A673 (cell line): Measurements from ENCODE around the gene PDE4A. TPM values are rescaled to one million over a fixed set of nuclear protein-coding genes. Genes with fewer than 3 reads are reported as not detected.
"Not testable (repeated sequence)": the region's sequence is repeated elsewhere in the genome, so short reads cannot be mapped to it uniquely, and the experiment has no call there.

ENCODE experiments used
- BruUV-seq: library from RNA; stranded (reverse); fragments of 400-500 nt; replicated peaks from 2 replicates; lab custom pipeline; 2021; lab: Mats Ljungman, UMichigan
- CTCF ChIA-PET: fragments of 300-600 bp; sonication (Branson Sonifier 250); formaldehyde crosslinking; loops from one replicate; lab custom pipeline; 2022; ENCODE audit warnings: antibody characterized with exemption; lab: Charles Lee
- POLR2A ChIA-PET: fragments of 300-600 bp; sonication (Branson Sonifier 250); formaldehyde crosslinking; loops from one replicate; lab custom pipeline; 2022; ENCODE audit warnings: antibody characterized with exemption; ENCODE audit not compliant: low non-redundant PET; lab: Charles Lee
- DNase-seq: peaks from one replicate; pipeline ENCODE4 v3.0.0-alpha.2; 2015; ENCODE audit warnings: low spot score
- H3K27ac ChIP-seq: fragments of 200-600 bp; sonication (generic); 2 replicates; pipeline ENCODE4 v1.5.1; 2016; ENCODE audit warnings: mixed run types, low read depth, mild to moderate bottlenecking, mixed read lengths, antibody characterized with exemption, low read length; ENCODE audit not compliant: poor library complexity, severe bottlenecking
- H3K27me3 ChIP-seq: fragments of 200-600 bp; sonication (generic); replicated peaks from 2 replicates; pipeline ENCODE4 v1.6.1; 2017; ENCODE audit warnings: mixed run types, low read depth, mild to moderate bottlenecking, mixed read lengths, antibody characterized with exemption, low read length; ENCODE audit not compliant: insufficient read depth, poor library complexity
- H3K36me3 ChIP-seq: fragments of 200-600 bp; sonication (generic); 2 replicates; pipeline ENCODE4 v1.6.1; 2016; ENCODE audit warnings: mixed run types, mild to moderate bottlenecking, mixed read lengths, antibody characterized with exemption, low read length; ENCODE audit not compliant: insufficient read depth, poor library complexity, severe bottlenecking
- H3K4me1 ChIP-seq: fragments of 200-600 bp; sonication (generic); 2 replicates; pipeline ENCODE4 v1.6.1; 2017; ENCODE audit warnings: mixed run types, mild to moderate bottlenecking, mixed read lengths, antibody characterized with exemption, low read length; ENCODE audit not compliant: insufficient read depth, poor library complexity, severe bottlenecking
- H3K4me3 ChIP-seq: fragments of 200-600 bp; sonication (generic); 2 replicates; pipeline ENCODE4 v1.5.1; 2016; ENCODE audit warnings: low read depth, mixed run types, mild to moderate bottlenecking, mixed read lengths, low read length; ENCODE audit not compliant: poor library complexity, severe bottlenecking
- H3K9me3 ChIP-seq: fragments of 200-600 bp; sonication (generic); 2 replicates; pipeline ENCODE4 v1.6.1; 2016; ENCODE audit warnings: mixed run types, low read depth, mild to moderate bottlenecking, mixed read lengths, antibody characterized with exemption, low read length; ENCODE audit not compliant: poor library complexity, severe bottlenecking
- EZH2 ChIP-seq: fragments of 200-600 bp; sonication (generic); IDR thresholded peaks from 2 replicates; pipeline ENCODE4 v1.6.1; 2017; ENCODE audit warnings: borderline replicate concordance, low read depth, mild to moderate bottlenecking, mixed read lengths, antibody characterized with exemption, low read length; ENCODE audit not compliant: poor library complexity, severe bottlenecking
- intact Hi-C: fragments of 100-400 bp; cut with micrococcal nuclease; formaldehyde crosslinking; loops from one replicate; pipeline ENCODE4 v1.10.0; 2022; ENCODE audit not compliant: unreplicated experiment
- total RNA-seq: library from RNA; stranded (reverse); gene quantifications from 2 replicates; pipeline ENCODE4 v1.2.3, GENCODE V29; 2021
- TF ChIP-seq, protein P1 (sequence below): fragments of 300-800, 200-600 bp; sonication (generic); conservative IDR thresholded peaks from 2 replicates; pipeline ENCODE4 v1.5.1; 2017; ENCODE audit warnings: low read depth, mild to moderate bottlenecking, antibody characterized with exemption, low read length, moderate library complexity, mixed read lengths

The PDE4A gene
- total RNA-seq, 1 experiment from 2014 or later, result 40.1 TPM

DNA sequence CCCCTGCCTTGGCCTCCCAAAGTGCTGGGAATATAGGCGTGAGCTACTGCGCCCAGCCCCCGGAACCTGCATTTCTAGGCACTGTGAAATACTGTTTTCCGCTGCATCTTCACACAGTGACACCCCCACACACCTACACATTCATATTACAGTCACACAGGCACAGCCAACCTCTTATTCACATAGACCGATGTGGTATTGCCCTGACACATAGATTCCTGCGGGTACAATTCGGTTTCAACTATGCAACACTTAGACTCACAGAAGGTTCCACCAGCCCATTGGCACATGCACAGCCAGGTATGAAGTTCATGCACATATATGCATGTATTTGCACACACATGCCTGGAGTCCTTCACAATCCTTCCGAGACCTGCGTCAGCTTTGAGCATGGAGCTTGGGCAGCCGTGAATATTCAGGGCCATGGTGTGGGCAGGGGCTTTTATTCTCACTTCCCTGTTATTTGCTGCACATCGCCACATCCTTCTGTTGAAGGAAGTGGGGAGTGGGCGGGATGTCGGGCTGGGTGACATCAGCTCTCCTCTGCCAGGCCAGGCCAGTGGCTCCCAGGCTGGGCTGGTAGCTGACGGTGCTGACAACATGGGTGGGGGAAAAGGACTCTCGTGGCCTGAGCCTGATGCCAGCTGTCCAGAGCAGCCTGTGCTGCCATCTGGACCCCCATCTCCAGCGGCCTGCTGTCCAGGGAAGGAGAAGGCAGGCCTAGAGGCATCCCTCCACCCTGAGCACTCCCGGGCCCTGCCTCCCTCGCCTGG lies 11.6 kb upstream of the PDE4A start:
- Histone ChIP-seq H3K4me1 (peaks cover 23% of the 10 kb centered on the region), H3K9me3 (no peaks in the 10 kb centered on the region), H3K27ac (no peak overlapping the region), H3K27me3 (no peaks in the 10 kb centered on the region), H3K4me3 (no peak overlapping the region), H3K36me3 (no peaks in the 10 kb centered on the region)
- TF ChIP-seq, protein P1, sequence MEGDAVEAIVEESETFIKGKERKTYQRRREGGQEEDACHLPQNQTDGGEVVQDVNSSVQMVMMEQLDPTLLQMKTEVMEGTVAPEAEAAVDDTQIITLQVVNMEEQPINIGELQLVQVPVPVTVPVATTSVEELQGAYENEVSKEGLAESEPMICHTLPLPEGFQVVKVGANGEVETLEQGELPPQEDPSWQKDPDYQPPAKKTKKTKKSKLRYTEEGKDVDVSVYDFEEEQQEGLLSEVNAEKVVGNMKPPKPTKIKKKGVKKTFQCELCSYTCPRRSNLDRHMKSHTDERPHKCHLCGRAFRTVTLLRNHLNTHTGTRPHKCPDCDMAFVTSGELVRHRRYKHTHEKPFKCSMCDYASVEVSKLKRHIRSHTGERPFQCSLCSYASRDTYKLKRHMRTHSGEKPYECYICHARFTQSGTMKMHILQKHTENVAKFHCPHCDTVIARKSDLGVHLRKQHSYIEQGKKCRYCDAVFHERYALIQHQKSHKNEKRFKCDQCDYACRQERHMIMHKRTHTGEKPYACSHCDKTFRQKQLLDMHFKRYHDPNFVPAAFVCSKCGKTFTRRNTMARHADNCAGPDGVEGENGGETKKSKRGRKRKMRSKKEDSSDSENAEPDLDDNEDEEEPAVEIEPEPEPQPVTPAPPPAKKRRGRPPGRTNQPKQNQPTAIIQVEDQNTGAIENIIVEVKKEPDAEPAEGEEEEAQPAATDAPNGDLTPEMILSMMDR, result no peak
- no peak for TF ChIP-seq EZH2
- BruUV-seq, result no TSS peak
- POLR2A ChIA-PET, result no interaction called here
- intact Hi-C loops, result loop anchor here (10.0 kb wide), 1 partner anchor 246 kb away; the partner anchor contains the start of gene ILF3
- DNase-seq, result no peak
- CTCF ChIA-PET, result no interaction called here

DNA sequence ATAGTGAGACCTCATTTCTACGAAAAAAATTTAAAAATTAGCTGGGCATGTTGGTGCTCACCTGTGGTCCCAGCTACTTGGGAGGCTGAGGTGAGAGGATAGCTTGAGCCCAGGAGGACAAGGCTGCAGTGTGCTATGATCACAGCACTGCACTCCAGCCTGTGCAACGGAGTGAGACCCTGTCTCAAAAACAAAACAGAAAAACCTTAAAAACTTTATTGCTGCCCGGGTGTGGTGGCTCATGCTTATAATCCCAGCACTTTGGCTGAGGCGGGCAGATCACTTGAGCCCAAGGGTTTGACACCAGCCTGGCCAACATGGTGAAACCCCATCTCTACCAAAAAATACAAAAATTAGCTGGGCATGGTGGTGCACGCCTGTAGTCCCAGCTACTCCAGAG lies 9.1 kb upstream of the PDE4A start:
- intact Hi-C loops, BruUV-seq, H3K9me3 ChIP-seq, POLR2A ChIA-PET, DNase-seq, H3K27ac ChIP-seq, H3K4me3 ChIP-seq, H3K36me3 ChIP-seq, H3K27me3 ChIP-seq, CTCF ChIA-PET: not testable (repeated sequence)
- peaks cover 18% of the 10 kb centered on the region for H3K4me1 ChIP-seq

DNA sequence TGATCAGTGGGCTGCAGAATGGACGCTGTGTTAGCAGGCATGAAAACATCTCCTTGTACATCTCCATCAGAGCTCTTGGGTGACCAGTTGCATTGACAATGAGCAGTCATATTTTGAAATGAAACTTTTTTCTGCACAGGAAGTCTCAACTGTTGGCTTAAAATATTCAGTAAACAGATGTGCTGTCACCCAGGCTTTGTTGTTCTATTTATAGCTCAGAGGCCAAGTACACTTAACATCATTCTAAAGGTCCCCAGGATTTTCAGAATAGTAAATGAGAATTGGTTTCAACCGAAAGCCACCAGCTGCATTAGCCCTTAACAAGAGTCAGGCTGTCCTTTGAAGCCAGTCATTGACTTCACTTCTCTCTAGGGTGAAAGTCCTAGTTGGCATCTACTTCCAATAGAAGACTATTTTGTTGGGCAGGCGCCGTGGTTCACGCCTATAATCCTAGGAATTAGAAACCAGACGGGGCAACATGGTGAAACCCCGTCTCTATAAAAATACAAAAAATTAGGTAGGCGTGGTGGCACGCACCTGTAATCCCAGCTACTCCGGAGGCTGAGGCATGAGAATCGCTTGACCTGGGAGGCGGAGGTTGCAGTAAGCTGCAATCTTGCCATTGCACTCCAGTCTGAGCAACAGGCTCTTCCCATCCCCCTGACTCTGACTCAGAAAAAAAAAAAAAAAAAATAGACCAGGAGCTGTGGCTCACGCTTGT lies 7.9 kb upstream of the PDE4A start:
- no TSS peak for BruUV-seq
- Histone ChIP-seq H3K36me3 (no peaks in the 10 kb centered on the region), H3K27ac (no peak overlapping the region), H3K9me3 (no peaks in the 10 kb centered on the region), H3K4me1 (peaks cover 18% of the 10 kb centered on the region), H3K27me3 (no peaks in the 10 kb centered on the region), H3K4me3 (no peak overlapping the region)
- peak; percentile 57 for DNase-seq
- CTCF ChIA-PET, result interaction anchor here (0.6 to 1.5 kb wide), 2 partner anchors 9 to 180 kb away, joined by 5 to 6 read pairs; partner anchors contain the start of gene CDC37
- intact Hi-C loops, result no loop called here
- POLR2A ChIA-PET, result interaction anchor here (0.6 kb wide), 1 partner anchor 839 kb away, joined by 3 read pairs; no protein-coding TSS in a partner anchor
- TF ChIP-seq, protein P1, result no peak
- no peak for TF ChIP-seq EZH2
